ENCODE results near the gene UGP2. TPM values are rescaled to one million over a fixed set of nuclear protein-coding genes. Genes with fewer than 3 reads are reported as not detected.
A peak's percentile ranks its signal among the peaks of the same experiment; 100 is the strongest.

The UGP2 gene
- total and polyA plus RNA-seq, 2 of the 8 experiments (the other 6 are each of a cell fraction or from before 2014, with no cell fraction given) = 278 to 956 TPM

GRCh38 chr2:63819256-63819655, 22.4 kb upstream of the UGP2 start:
- H4K5ac ChIP-seq (ENCODE audit: insufficient read length, low read depth, low read length) = no peak overlapping the region
- H4K91ac ChIP-seq (replicated peaks; ENCODE audit: insufficient read length, low read length) = no peak overlapping the region
- no peaks in the 10 kb centered on the region for H3K9me3 ChIP-seq (ENCODE audit: insufficient read depth in 2 of 2, low read depth in 1 of 2, low read length in 1 of 2)
- no peak overlapping the region for H3K4ac ChIP-seq (replicated peaks; ENCODE audit: insufficient read length, low read depth, low read length)
- H2BK120ac ChIP-seq (replicated peaks; ENCODE audit: low read depth, low read length) = no peak overlapping the region
- H3K23ac ChIP-seq (ENCODE audit: insufficient read length) = no peak overlapping the region
- no peaks in the 10 kb centered on the region for H3K79me1 ChIP-seq (ENCODE audit: low read depth, low read length)
- CTCF ChIA-PET (ENCODE audit: partially characterized antibody) = interaction anchor here (1.2 to 1.5 kb wide), 2 partner anchors 13 to 17 kb away, joined by 3 to 5 read pairs; no protein-coding TSS in a partner anchor
- H3K23me2 ChIP-seq (ENCODE audit: low read depth, low read length) = no peaks in the 10 kb centered on the region
- H2BK5ac ChIP-seq (ENCODE audit: low read depth, low read length) = no peak overlapping the region
- no peak overlapping the region for H3K4me2 ChIP-seq (ENCODE audit: insufficient read depth in 1 of 2, low read depth in 2 of 2, low read length in 2 of 2)
- H3K27ac ChIP-seq (ENCODE audit: low read depth, low read length) = no peak overlapping the region
- H2AK5ac ChIP-seq (ENCODE audit: low read depth, low read length) = no peak overlapping the region
- H3K56ac ChIP-seq (replicated peaks; ENCODE audit: insufficient read length, low read depth, low read length) = no peak overlapping the region
- H4K20me1 ChIP-seq (replicated peaks in 1 of 2; ENCODE audit: control insufficient read depth in 1 of 2, insufficient read depth in 2 of 2, low read length in 2 of 2) = no peaks in the 10 kb centered on the region
- TF ChIP-seq SP4 (IDR thresholded peaks at IDR 0.05; ENCODE audit: low read length) = no peak
- no peak for TF ChIP-seq SUZ12 (IDR thresholded peaks at IDR 0.05; ENCODE audit: low read length)
- DNase-seq (ENCODE audit: low read depth in 1 of 2, low spot score in 2 of 2) = no peak
- no peak overlapping the region for H2BK12ac ChIP-seq (ENCODE audit: low read depth, low read length)
- H3K4me1 ChIP-seq (replicated peaks in 1 of 4; ENCODE audit: control insufficient read depth in 3 of 4, insufficient read depth in 4 of 4, low read length in 3 of 4) = peaks cover 0 to 9% (median 0%) of the 10 kb centered on the region in 4 experiments; a peak in 1 of 7 replicates
- H3K79me2 ChIP-seq (ENCODE audit: control insufficient read depth in 1 of 2, insufficient read depth in 2 of 2, low read length in 2 of 2) = no peaks in the 10 kb centered on the region
- H2BK15ac ChIP-seq (ENCODE audit: low read length) = no peak overlapping the region
- H2AFZ ChIP-seq (ENCODE audit: low read length) = peak overlapping the region; percentile 35; the same call in 1 of the 2 replicates
- no peaks in the 10 kb centered on the region for H3K36me3 ChIP-seq (ENCODE audit: control insufficient read depth in 2 of 4, insufficient read depth in 4 of 4, low read length in 3 of 4)
- POLR2A ChIA-PET (ENCODE audit: partially characterized antibody) = interaction anchor here (1.0 to 1.4 kb wide), 4 partner anchors 15 to 30 kb away, joined by 3 to 4 read pairs (median 3); partner anchors contain the start of gene UGP2
- no peak overlapping the region for H3K9ac ChIP-seq (replicated peaks in 1 of 4; ENCODE audit: extremely low read depth in 1 of 4, low read depth in 3 of 4, low read length in 3 of 4)
- peaks cover 0 to 1% (median 0%) of the 10 kb centered on the region in 4 experiments; a peak in 1 of 7 replicates for H3K27me3 ChIP-seq (replicated peaks in 1 of 4; ENCODE audit: control insufficient read depth in 3 of 4, extremely low read depth in 1 of 4, insufficient read depth in 3 of 4, low read length in 3 of 4)
- FAIRE-seq = no peak
- no peak overlapping the region for H3K14ac ChIP-seq (ENCODE audit: insufficient read length)
- no peak overlapping the region for H3K18ac ChIP-seq (ENCODE audit: extremely low read depth, low read length)
- 89% methylated on average over 3 of the region's 3 CpGs; no CpG with 5 or more reads in 1 of the 2 experiments for WGBS, 2 experiments (ENCODE audit: extremely low coverage in 1 of 2, insufficient coverage in 1 of 2, insufficient read length in 1 of 2, insufficient replicate concordance in 2 of 2, low coverage in 1 of 2, low lambda C conversion rate in 2 of 2, missing lambda C conversion rate in 1 of 2)
- H2BK20ac ChIP-seq (ENCODE audit: low read length) = no peak overlapping the region
- no peak overlapping the region for H3K4me3 ChIP-seq (ENCODE audit: extremely low read depth in 1 of 4, insufficient read depth in 2 of 4, low read depth in 3 of 4, low read length in 4 of 4)
- no peak overlapping the region for H4K8ac ChIP-seq (ENCODE audit: extremely low read depth, insufficient read depth, low read length)

Measured in H1 (cell line).